ENCODE data around the gene C1orf174.

DNA sequence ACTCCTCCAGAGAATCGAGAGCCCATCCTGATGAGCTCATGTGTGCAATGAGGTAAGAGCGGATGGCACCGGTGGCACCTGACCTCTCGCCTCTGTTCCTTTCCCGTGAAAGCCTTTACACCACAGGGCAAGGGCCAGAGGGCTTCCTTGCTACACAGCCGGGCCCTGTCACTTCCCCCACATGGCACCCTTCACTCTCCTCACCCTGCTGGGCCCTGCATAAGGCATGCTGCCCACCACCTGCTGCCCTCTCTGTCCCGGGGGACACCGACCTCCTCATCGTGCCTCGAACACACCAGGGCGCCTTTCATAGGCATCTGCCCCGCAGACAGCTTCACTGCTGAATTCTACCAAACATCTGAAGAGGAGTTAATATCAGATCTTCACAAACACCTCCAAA, 45.1 kb upstream of the C1orf174 start:
- no peak for TF ChIP-seq CTCF (IDR thresholded peaks at IDR 0.05)
- TF ChIP-seq POLR2A (IDR thresholded peaks at IDR 0.05): no peak

All from heart left ventricle (tissue), 13 donors.